Measurements from ENCODE around the gene KLF12.

DNA sequence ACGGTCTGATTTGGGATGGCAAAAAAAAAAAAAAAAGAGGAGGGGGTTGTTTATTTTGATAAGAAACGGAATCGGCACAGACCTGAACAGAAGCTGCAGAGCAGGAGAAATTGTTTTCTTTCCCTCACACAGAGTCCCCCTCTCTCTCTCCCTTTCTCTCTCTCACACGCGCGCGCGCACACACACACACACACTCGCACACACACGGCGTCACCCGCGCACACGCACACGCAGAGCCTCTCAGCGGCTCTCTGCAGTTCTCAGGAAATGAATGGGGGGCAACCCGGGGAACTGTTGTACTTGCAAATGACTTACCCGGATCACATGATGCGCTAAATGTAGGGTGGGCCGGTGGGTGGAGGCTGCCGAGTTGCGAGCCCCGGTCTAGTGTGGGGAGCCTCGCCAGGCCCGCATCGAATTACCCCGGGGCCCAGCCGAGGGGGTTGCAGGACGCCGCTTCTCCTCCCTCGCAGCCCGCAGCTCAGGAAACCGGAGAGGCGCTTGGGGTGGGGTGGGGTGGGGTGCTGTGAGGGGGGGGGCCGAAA is 475 bp downstream of the KLF12 start:
- no peak for TF ChIP-seq POLR2AphosphoS5 (IDR thresholded peaks at IDR 0.05; ENCODE audit: low read depth, low read length)
- TF ChIP-seq POLR2A (IDR thresholded peaks at IDR 0.05; ENCODE audit: low read depth, low read length): no peak
- no peak for TF ChIP-seq TAF1 (IDR thresholded peaks at IDR 0.05; ENCODE audit: low read depth, low read length)
- no peak for TF ChIP-seq SPI1 (IDR thresholded peaks at IDR 0.05; ENCODE audit: low read depth, low read length)

Measured in GM12891 (cell line).